Type B pancreatic cell (in vitro differentiated cells): ENCODE results near the gene ZCCHC2. TPM values are rescaled to one million over a fixed set of nuclear protein-coding genes. Genes with fewer than 3 reads are reported as not detected.

ENCODE experiments used
- DNase-seq: peaks from one replicate; pipeline ENCODE4 v3.0.0; 2021; ENCODE audit warnings: mixed read lengths; ENCODE audit not compliant: unreplicated experiment; ENCODE audit errors: extremely low spot score
- H3K27ac Mint-ChIP-seq: 2 replicates; pipeline ENCODE4 v1.8.0; 2021; ENCODE audit warnings: mild to moderate bottlenecking, mixed read lengths
- H3K27me3 Mint-ChIP-seq: 2 replicates; pipeline ENCODE4 v1.8.0; 2021; ENCODE audit warnings: mixed read lengths
- H3K36me3 Mint-ChIP-seq: 2 replicates; pipeline ENCODE4 v1.8.0; 2021; ENCODE audit warnings: mixed read lengths
- H3K4me1 Mint-ChIP-seq: one replicate; pipeline ENCODE4 v1.8.0; 2021; ENCODE audit warnings: mixed read lengths; ENCODE audit not compliant: unreplicated experiment
- H3K4me3 Mint-ChIP-seq: 2 replicates; pipeline ENCODE4 v1.8.0; 2021; ENCODE audit warnings: mild to moderate bottlenecking, mixed read lengths
- H3K9me3 Mint-ChIP-seq: 2 replicates; pipeline ENCODE4 v1.8.0; 2021; ENCODE audit warnings: mixed read lengths
- total RNA-seq: library from RNA; stranded (reverse); gene quantifications from 2 replicates; pipeline ENCODE4 v1.2.1, GENCODE V29; 2021; ENCODE audit warnings: low replicate concordance
- TF ChIP-seq, protein P1 (sequence below): fragments of 200-600 bp; sonication (generic); conservative IDR thresholded peaks from 2 replicates; pipeline ENCODE4 v1.5.0; 2021; ENCODE audit warnings: antibody characterized with exemption, mild to moderate bottlenecking

Gene ZCCHC2
- total RNA-seq, 1 donor from 2014 or later: 18.0 TPM

- H3K27me3 Mint-ChIP-seq: peaks cover 31% of the 10 kb centered on the region
- peaks cover 7% of the 10 kb centered on the region for H3K9me3 Mint-ChIP-seq
- H3K4me3 Mint-ChIP-seq: no peak overlapping the region
- peaks cover 8% of the 10 kb centered on the region for H3K4me1 Mint-ChIP-seq
- no peaks in the 10 kb centered on the region for H3K36me3 Mint-ChIP-seq
- TF ChIP-seq, protein P1, sequence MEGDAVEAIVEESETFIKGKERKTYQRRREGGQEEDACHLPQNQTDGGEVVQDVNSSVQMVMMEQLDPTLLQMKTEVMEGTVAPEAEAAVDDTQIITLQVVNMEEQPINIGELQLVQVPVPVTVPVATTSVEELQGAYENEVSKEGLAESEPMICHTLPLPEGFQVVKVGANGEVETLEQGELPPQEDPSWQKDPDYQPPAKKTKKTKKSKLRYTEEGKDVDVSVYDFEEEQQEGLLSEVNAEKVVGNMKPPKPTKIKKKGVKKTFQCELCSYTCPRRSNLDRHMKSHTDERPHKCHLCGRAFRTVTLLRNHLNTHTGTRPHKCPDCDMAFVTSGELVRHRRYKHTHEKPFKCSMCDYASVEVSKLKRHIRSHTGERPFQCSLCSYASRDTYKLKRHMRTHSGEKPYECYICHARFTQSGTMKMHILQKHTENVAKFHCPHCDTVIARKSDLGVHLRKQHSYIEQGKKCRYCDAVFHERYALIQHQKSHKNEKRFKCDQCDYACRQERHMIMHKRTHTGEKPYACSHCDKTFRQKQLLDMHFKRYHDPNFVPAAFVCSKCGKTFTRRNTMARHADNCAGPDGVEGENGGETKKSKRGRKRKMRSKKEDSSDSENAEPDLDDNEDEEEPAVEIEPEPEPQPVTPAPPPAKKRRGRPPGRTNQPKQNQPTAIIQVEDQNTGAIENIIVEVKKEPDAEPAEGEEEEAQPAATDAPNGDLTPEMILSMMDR: no peak
- no peak for DNase-seq
- H3K27ac Mint-ChIP-seq: no peak overlapping the region
Measured at GRCh38 chr18:62603979-62604378, 81.2 kb downstream of the ZCCHC2 start.

GRCh38 chr18:62605685-62606084 is 82.9 kb downstream of the ZCCHC2 start:
- Mint-ChIP-seq H3K27ac (no peak overlapping the region), H3K36me3 (no peaks in the 10 kb centered on the region), H3K4me1 (peaks cover 21% of the 10 kb centered on the region)

DNA sequence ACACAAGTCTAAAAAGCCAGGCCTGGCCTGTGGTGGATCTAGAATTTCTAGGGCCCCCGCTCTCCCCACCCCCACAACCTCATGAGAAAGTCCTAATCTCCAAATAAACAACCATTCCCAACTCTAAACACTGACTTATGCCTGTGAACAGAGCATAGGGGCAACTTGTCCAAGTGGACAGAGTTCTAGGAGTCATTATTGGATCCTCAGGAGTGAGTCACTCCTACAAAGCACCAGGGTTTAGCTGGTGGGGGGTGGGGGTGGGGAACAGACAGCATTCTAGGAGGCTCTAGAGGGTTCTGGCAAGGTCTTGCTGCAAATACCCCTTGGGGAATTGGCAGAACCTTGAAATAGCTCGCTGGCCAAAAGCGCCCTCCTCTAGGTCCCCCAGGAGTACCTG is 83.3 kb downstream of the ZCCHC2 start:
- H3K4me1 Mint-ChIP-seq: peaks cover 25% of the 10 kb centered on the region
- TF ChIP-seq, protein P1: no peak

More at GRCh38 chr18:62605685-62606084, 82.9 kb downstream of the ZCCHC2 start:
- TF ChIP-seq, protein P1: no peak
- Mint-ChIP-seq H3K27me3 (peaks cover 20% of the 10 kb centered on the region), H3K9me3 (no peaks in the 10 kb centered on the region), H3K4me3 (no peak overlapping the region)
- no peak for DNase-seq

DNA sequence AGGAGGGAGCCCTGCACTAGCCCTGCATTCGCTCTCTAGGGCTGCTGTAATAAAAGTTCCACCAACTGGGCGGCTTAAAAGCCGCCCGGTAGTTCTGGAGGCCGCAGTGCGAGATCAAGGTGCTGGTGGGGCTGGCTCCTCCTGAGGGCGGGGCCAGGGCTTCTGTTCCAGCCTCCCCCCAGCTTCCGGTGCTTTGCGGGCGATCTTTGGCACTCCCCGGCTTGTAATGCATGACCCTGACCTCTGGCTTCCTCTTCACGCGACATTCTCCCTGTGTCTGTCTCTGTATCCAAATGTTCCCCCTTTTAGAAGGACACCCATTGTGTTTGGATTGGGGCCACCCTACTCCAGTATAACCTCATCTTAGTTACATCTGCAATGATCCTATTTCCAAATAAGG is 84.5 kb downstream of the ZCCHC2 start:
- Mint-ChIP-seq H3K36me3 (no peaks in the 10 kb centered on the region), H3K4me1 (peaks cover 25% of the 10 kb centered on the region), H3K27me3 (peaks cover 13% of the 10 kb centered on the region), H3K9me3 (no peaks in the 10 kb centered on the region), H3K4me3 (no peak overlapping the region), H3K27ac (no peak overlapping the region)
- DNase-seq: no peak
- TF ChIP-seq, protein P1: no peak

More for the DNA sequence above, 83.3 kb downstream of the ZCCHC2 start:
- H3K27me3 Mint-ChIP-seq: peaks cover 21% of the 10 kb centered on the region
- no peaks in the 10 kb centered on the region for H3K36me3 Mint-ChIP-seq
- H3K9me3 Mint-ChIP-seq: no peaks in the 10 kb centered on the region
- no peak overlapping the region for H3K27ac Mint-ChIP-seq
- no peak for DNase-seq
- H3K4me3 Mint-ChIP-seq: no peak overlapping the region

DNA sequence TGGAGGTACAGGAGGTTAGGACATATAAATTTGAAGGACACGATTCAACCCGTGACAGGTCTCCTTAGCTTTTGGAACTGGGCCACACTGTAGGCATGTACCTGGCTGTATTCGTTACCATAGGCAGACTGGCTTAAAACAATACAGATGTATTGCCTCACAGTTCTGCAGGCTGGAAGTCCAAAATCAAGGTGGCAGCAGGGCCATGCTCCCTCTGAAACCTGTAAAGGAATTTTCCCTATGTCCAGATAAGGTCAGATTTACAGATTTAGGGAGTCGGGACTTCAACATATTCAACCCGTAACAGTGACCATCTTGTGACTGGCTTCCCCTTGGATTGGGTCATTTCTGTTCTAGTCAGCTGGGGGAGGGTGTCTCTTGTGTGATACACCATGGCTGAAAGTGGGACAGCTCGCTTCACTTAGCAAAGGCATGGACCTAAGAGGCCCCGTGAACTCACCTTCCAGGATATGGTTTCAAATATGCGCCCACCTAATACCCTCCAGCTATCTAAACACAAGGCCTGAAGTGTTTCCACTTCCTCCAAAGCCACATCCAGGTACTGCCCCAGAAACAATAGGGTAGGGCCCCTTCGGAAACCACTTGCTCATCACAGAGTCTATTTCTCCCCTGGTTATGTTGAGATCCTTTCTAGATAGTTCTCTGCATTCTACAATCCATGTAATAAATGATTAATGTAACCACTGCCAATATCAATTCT is 85.0 kb downstream of the ZCCHC2 start:
- H3K4me3 Mint-ChIP-seq: no peak overlapping the region
- H3K27ac Mint-ChIP-seq: no peak overlapping the region
- H3K27me3 Mint-ChIP-seq: peaks cover 16% of the 10 kb centered on the region
- no peaks in the 10 kb centered on the region for H3K9me3 Mint-ChIP-seq
- TF ChIP-seq, protein P1: no peak
- no peak for DNase-seq
- H3K36me3 Mint-ChIP-seq: no peaks in the 10 kb centered on the region
- H3K4me1 Mint-ChIP-seq: peaks cover 25% of the 10 kb centered on the region
